Omental fat pad (tissue), 4 donors: ENCODE results near the gene IGF2. TPM values are rescaled to one million over a fixed set of nuclear protein-coding genes. Genes with fewer than 3 reads are reported as not detected.

Source experiments
- ATAC-seq: fragments of 150-250 bp; one replicate; pipeline ENCODE4 v1.9.1; 2016; ENCODE audit warnings: mild to moderate bottlenecking, moderate library complexity; ENCODE audit not compliant: low FRiP score
- DNase-seq: peaks from one replicate; pipeline ENCODE4 v3.0.0-alpha.2; 2019; ENCODE audit warnings: low spot score
- CTCF ChIP-seq, 3 donors: fragments of 450-650 bp; IDR thresholded peaks; one replicate each; pipeline ENCODE4 v1.5.1; 2016 to 2017; ENCODE audit warnings: antibody characterized with exemption in 3 of 3, mild to moderate bottlenecking in 3 of 3, moderate library complexity in 2 of 3
- total RNA-seq, 4 donors: library from RNA; depleted of rRNA; stranded (reverse); fragments of >200 nt; gene quantifications; one replicate each; pipeline ENCODE4 v1.1.0, GENCODE V29; 2016

IGF2 gene
- total RNA-seq, 4 donors from 2014 or later, result 44.6 to 69.4 (median 52.3) TPM

DNA sequence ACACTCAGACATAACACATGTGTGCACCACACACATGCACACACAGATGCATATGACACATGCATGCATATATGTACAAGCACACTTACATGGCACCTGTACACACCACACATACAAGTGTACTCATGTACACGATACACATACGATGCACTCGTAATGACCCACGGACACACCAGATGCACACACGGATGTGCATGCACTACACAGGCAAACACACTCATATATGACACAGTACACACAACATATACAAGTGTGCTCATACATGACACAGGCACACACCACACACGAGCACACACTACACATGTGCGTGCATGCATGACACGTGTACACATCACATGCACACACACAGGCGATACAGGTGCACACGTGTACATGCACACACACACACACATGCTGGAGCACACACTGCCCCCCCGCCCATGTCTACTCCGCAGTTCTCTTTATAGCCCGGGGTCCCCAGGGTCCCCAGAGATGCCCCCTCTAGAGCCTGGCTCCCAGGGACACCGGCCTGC, 37.3 kb upstream of the IGF2 start:
- DNase-seq (no peak), ATAC-seq (no peak)
- no peak for TF ChIP-seq CTCF (IDR thresholded peaks at IDR 0.05)

GRCh38 chr11:2175659-2176058, 36.5 kb upstream of the IGF2 start:
- no peak for ATAC-seq
- no peak for TF ChIP-seq CTCF (IDR thresholded peaks at IDR 0.05)
- no peak for DNase-seq

- ATAC-seq (no peak), DNase-seq (no peak)
- no peak for TF ChIP-seq CTCF (IDR thresholded peaks at IDR 0.05)
Observed at GRCh38 chr11:2174361-2174760, 35.2 kb upstream of the IGF2 start.

- no peak for ATAC-seq
- TF ChIP-seq CTCF (IDR thresholded peaks at IDR 0.05), result no peak
- no peak for DNase-seq
Observed at GRCh38 chr11:2173761-2174160, 34.6 kb upstream of the IGF2 start.

DNA sequence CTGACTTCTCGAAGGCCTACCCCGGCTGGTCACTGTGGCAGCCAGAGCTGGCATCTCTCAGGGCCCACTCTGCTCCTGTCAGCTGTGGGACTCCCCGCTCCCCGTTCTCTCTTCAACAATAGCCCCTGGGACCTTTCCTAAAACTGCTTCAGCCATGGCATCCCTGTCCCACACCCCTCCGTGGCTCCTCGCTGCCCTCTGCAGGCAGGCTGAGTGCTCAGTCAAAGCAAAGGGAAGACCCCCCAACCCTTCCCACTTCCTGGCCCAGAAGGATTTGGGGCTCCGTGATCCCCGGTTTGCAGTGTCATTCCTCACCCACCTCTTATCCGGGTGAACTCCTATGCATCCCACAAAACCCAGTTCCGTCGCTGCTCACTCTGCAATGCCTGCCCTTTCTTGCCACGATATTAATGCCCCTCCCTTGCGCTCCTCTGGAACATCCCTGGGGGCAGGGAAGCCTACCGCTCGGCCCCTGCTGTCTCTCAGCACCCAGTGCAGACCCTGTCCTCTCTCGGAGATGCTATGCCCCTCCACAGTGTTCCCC, 34.0 kb upstream of the IGF2 start:
- no peak for ATAC-seq
- TF ChIP-seq CTCF (IDR thresholded peaks at IDR 0.05), result no peak
- no peak for DNase-seq

DNA sequence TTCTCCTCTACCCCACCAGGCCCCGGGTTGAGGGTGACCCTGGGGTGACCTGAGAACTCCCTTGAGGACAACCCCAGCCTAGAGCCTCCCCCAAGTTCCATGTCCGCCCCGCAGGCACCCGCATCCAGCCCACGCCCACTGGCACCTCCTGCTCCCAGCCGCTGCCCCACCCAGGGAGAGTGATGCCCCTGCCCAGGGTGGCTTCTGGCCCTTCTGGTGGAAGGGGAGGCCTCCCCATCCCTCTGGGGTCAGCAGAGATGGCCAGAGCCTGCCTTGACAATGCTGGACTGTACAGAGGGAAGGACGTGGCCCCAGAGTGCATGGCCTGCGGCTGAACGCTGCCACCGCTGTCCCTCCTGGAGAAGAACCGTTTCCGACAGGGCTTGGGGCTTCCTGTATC, 33.5 kb upstream of the IGF2 start:
- DNase-seq, result no peak
- ATAC-seq, result no peak
- no peak for TF ChIP-seq CTCF (IDR thresholded peaks at IDR 0.05)

- TF ChIP-seq CTCF (IDR thresholded peaks at IDR 0.05), result no peak
- DNase-seq, result no peak
- no peak for ATAC-seq
Observed at GRCh38 chr11:2171591-2172003, 32.4 kb upstream of the IGF2 start, which contains the start of gene TH. TH (minus strand) TSS chr11:2171815; CDS start chr11:2171786, 29 bp downstream.
